Transverse colon (tissue), 4 donors: Measurements from ENCODE around the gene ZNF101. TPM values are rescaled to one million over a fixed set of nuclear protein-coding genes. Genes with fewer than 3 reads are reported as not detected.

Experiments
- DNase-seq: peaks from one replicate; pipeline ENCODE4 v3.0.0-alpha.2; 2019
- H3K27ac ChIP-seq, 4 donors: fragments of 200-600 bp; sonication (generic); 2 replicates each; pipeline ENCODE4 v1.5.1; 2016 to 2018; ENCODE audit warnings: inconsistent platforms in 4 of 4
- H3K27me3 ChIP-seq: fragments of 200-600 bp; sonication (generic); 2 replicates; pipeline ENCODE4 v1.5.1; 2017; ENCODE audit warnings: inconsistent platforms
- H3K36me3 ChIP-seq, 4 donors: fragments of 200-600 bp; sonication (generic); 2 replicates each; pipeline ENCODE4 v1.5.1; 2017 to 2019; ENCODE audit warnings: inconsistent platforms in 4 of 4
- H3K4me1 ChIP-seq, 4 donors: fragments of 200-600 bp; sonication (generic); 2 replicates each; pipeline ENCODE4 v1.5.1; 2017 to 2020; ENCODE audit warnings: inconsistent platforms in 4 of 4
- H3K4me3 ChIP-seq, 4 donors: fragments of 200-600 bp; sonication (generic); 1 replicate in 1 of 4; 2 replicates in 3 of 4; pipeline versions ENCODE4 v1.5.1 to v1.6.1; 2017 to 2019; ENCODE audit warnings: inconsistent platforms in 4 of 4
- H3K9me3 ChIP-seq, 2 donors: fragments of 200-600 bp; sonication (generic); 2 replicates each; pipeline ENCODE4 v1.5.1; 2017 to 2019; ENCODE audit warnings: inconsistent platforms in 2 of 2
- CTCF ChIP-seq, 5 experiments: fragments of 200-600 bp in 3 of 5; fragments of 450-650 bp in 2 of 5; sonication (generic) in 3 of 5; IDR thresholded peaks; 1 replicate in 2 of 5; 2 replicates in 3 of 5; pipeline ENCODE4 v1.5.1; 2016 to 2017; ENCODE audit warnings: antibody characterized with exemption in 5 of 5, inconsistent platforms in 3 of 5, mild to moderate bottlenecking in 2 of 5, moderate library complexity in 1 of 5
- EP300 ChIP-seq: sonication (generic); formaldehyde crosslinking; IDR thresholded peaks from one replicate; pipeline ENCODE4 v1.6.1; 2017; ENCODE audit warnings: antibody characterized with exemption, low read depth
- POLR2A ChIP-seq: fragments of 450-650 bp; IDR thresholded peaks from one replicate; pipeline ENCODE4 v1.6.1; 2016; ENCODE audit warnings: antibody characterized with exemption, mild to moderate bottlenecking, moderate library complexity
- POLR2AphosphoS5 ChIP-seq, 3 donors: sonication (generic); formaldehyde crosslinking; IDR thresholded peaks; one replicate each; pipeline ENCODE4 v1.6.1; 2016; ENCODE audit warnings: antibody characterized with exemption in 3 of 3
- WGBS, 2 donors: methylation state at CpG; one replicate each; pipeline ENCODE4 v1.1.5; 2018; ENCODE audit warnings: low coverage in 1 of 2; 5-methylcytosine and 5-hydroxymethylcytosine counted together
- in situ Hi-C, 4 donors: fragments of 200-750 bp; cut with MboI; loops; one replicate each; pipeline versions ENCODE4 v1.15.0 to v1.15.1; 2017; ENCODE audit warnings: low sequenced_read_pairs in 3 of 4, low pct_ligation_motif_present in 1 of 4, low pct_unique_long_range_greater_than_20kb in 1 of 4
- intact Hi-C: fragments of 100-400 bp; cut with DNase I; formaldehyde crosslinking; loops from one replicate; pipeline ENCODE4 v1.15.1; 2023; ENCODE audit warnings: low total_unique reads
- total RNA-seq, 4 donors: library from RNA; depleted of rRNA; stranded (reverse); fragments of >200 nt; gene quantifications; one replicate each; pipeline ENCODE4 v1.1.0, GENCODE V29; 2016

The ZNF101 gene
- total RNA-seq, 4 donors from 2014 or later, result 6.8 to 16.8 (median 11.1) TPM

DNA sequence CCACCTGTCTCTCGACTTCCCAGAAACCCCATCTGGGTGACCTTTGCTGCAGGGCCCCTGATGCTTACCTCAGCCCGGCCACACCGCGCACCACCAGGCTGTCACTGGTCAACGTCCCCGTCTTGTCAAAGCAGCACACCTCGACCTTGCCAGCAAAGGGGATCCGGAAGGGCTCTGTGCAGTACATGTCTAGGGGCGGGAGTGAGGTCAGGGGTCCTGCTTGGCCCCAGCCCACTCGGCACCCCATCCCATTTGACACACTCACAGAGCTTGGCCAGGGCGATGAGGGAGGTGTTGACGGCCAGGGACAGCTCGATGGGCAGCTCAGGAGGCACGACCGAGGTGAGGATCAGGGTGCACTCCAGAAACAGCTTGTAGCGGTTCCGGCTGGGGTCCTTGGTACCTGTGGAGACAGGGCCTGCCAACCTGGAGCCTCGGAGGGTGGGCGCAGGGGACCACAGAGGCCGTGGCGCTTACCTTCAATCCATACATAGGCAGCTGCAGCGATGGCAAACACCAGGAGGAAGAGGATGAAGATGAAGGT, 13.5 kb upstream of the ZNF101 start:
- H3K9me3 ChIP-seq, result no peaks in the 10 kb centered on the region
- no peaks in the 10 kb centered on the region for H3K27me3 ChIP-seq
- in situ Hi-C loops (no loop called here), intact Hi-C loops (no loop called here)
- H3K36me3 ChIP-seq, result peaks cover 0 to 72% (median 39%) of the 10 kb centered on the region in 4 donors
- 95% methylated on average over 22 of the region's 22 CpGs; no CpG with 5 or more reads in 1 of the 2 donors for WGBS, 2 donors
- no peak overlapping the region for H3K27ac ChIP-seq
- H3K4me1 ChIP-seq, result no peaks in the 10 kb centered on the region
- no peak for DNase-seq
- TF ChIP-seq POLR2AphosphoS5 (IDR thresholded peaks at IDR 0.05) (no peak), CTCF (IDR thresholded peaks at IDR 0.05) (no peak), EP300 (no peak), POLR2A (no peak)
- H3K4me3 ChIP-seq, result no peak overlapping the region

- H3K27ac ChIP-seq, result no peak overlapping the region
- no peaks in the 10 kb centered on the region for H3K4me1 ChIP-seq
- DNase-seq, result no peak
- H3K27me3 ChIP-seq, result no peaks in the 10 kb centered on the region
- H3K9me3 ChIP-seq, result no peaks in the 10 kb centered on the region
- in situ Hi-C loops (no loop called here), intact Hi-C loops (no loop called here)
- H3K36me3 ChIP-seq, result peaks cover 0 to 72% (median 36%) of the 10 kb centered on the region in 4 donors
- no peak overlapping the region for H3K4me3 ChIP-seq
- TF ChIP-seq POLR2AphosphoS5 (IDR thresholded peaks at IDR 0.05) (no peak), POLR2A (no peak), CTCF (IDR thresholded peaks at IDR 0.05) (no peak), EP300 (no peak)
- WGBS, 2 donors, result 90% methylated on average over 20 of the region's 27 CpGs; no CpG with 5 or more reads in 1 of the 2 donors
Measured at GRCh38 chr19:19655641-19656343, 12.8 kb upstream of the ZNF101 start.

DNA sequence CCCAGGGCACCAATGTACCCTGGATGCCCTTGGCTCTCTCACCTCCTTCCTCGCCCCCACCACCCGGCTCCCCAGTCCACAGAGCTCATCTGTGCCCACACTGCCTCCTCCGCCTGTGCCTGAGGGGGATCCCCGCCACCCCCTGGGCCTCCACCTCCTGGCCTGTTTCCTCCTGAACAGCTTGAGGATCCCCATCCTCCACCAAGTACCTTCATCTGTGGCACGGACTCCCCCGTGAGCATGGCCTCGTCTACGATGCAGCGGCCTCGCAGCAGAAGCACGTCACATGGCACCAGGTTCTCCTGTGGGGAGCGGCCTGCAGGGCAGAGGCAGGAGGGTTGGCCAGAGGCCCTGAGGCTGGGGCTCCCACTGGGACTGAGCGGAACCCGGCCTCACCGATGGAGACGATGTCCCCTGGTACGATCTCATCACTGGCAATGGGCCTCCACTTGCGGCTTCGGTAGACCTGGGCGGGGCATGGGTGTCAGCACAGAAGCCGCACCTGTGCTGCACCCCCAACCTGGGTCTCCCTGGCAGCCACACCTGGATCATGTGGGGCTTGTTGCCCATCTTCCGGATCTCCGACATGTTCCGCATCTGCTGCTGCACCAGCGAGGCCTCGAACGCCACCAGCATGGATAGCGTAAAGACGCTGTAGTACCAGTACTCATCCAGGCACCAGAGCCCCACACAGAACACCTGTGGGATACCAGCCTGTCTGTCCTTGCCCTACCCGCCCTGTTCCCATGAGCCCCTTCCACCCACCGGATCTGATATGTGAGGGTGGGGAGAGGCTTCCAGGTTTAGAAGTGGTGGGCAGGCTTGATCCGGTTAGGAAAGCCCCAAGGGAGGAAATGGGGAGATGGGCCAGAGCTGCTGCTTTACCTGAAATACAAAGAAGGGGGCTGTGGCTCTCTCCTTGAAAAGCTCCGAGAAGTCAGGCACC, 11.9 kb upstream of the ZNF101 start:
- Histone ChIP-seq H3K9me3 (no peaks in the 10 kb centered on the region), H3K36me3 (peaks cover 0 to 66% (median 34%) of the 10 kb centered on the region in 4 donors), H3K27ac (no peak overlapping the region), H3K4me3 (no peak overlapping the region), H3K27me3 (no peaks in the 10 kb centered on the region), H3K4me1 (peaks cover 0 to 8% (median 0%) of the 10 kb centered on the region in 4 donors)
- in situ Hi-C loops (no loop called here), intact Hi-C loops (no loop called here)
- 95% methylated on average over 11 to 33 of the region's 33 CpGs for WGBS, 2 donors
- TF ChIP-seq EP300 (no peak), POLR2A (no peak), CTCF (IDR thresholded peaks at IDR 0.05) (no peak), POLR2AphosphoS5 (IDR thresholded peaks at IDR 0.05) (no peak)
- no peak for DNase-seq

- no peak for DNase-seq
- Histone ChIP-seq H3K4me3 (no peak overlapping the region), H3K4me1 (peaks cover 2 to 15% (median 5%) of the 10 kb centered on the region in 4 donors), H3K9me3 (no peaks in the 10 kb centered on the region), H3K36me3 (peaks cover 0 to 62% (median 32%) of the 10 kb centered on the region in 4 donors), H3K27me3 (no peaks in the 10 kb centered on the region), H3K27ac (no peak overlapping the region)
- 81% methylated on average over 10 of the region's 10 CpGs; no CpG with 5 or more reads in 1 of the 2 donors for WGBS, 2 donors
- TF ChIP-seq CTCF (IDR thresholded peaks at IDR 0.05), result no peak
- no peak for TF ChIP-seq POLR2AphosphoS5 (IDR thresholded peaks at IDR 0.05)
- no peak for TF ChIP-seq POLR2A
- no peak for TF ChIP-seq EP300
- intact Hi-C loops (no loop called here), in situ Hi-C loops (no loop called here)
Measured at GRCh38 chr19:19657397-19657783, 11.2 kb upstream of the ZNF101 start.
